Myocyte (in vitro differentiated cells): Measurements from ENCODE around the gene INCA1. TPM values are rescaled to one million over a fixed set of nuclear protein-coding genes. Genes with fewer than 3 reads are reported as not detected.

Source experiments
- microRNA-seq: library from miRNA; unstranded; fragments of <30 nt; microRNA quantifications from one replicate; pipeline ENCODE4, GENCODE V29; 2016
- total RNA-seq: library from RNA; depleted of rRNA; stranded (reverse); fragments of >200 nt; gene quantifications from 2 replicates; pipeline ENCODE4 v1.2.3, GENCODE V29; 2014

INCA1 gene
- total RNA-seq, 1 donor from 2014 or later, result 0.62 TPM

Small RNAs within 50 kb of the gene (microRNA-seq; reads per million reads assigned to microRNA genes)
- not detected for gene MIR6864
- not detected for gene MIR6865

Other genes starting within 250 kb of the INCA1 start
- gene TM4SF5, start 225.6 kb downstream of the INCA1 start, total RNA-seq, result not detected in 2 replicates
- gene VMO1, start 211.2 kb downstream of the INCA1 start, total RNA-seq, result 0.73 TPM in 1 of 2 replicates, not detected in the other
- gene GLTPD2, start 208.6 kb downstream of the INCA1 start, total RNA-seq, result not detected in 2 replicates
- 185 and 231 TPM in 2 replicates for gene PSMB6, start 201.4 kb downstream of the INCA1 start, total RNA-seq
- gene PLD2, start 190.4 kb downstream of the INCA1 start, total RNA-seq, result 6.7 and 9.8 TPM in 2 replicates
- 17.6 and 18.1 TPM in 2 replicates for gene MINK1, start 164.2 kb downstream of the INCA1 start, total RNA-seq
- 0.42 and 0.94 TPM in 2 replicates for gene C17orf107, start 98.0 kb downstream of the INCA1 start, total RNA-seq
- not detected in 2 replicates for gene CHRNE, start 94.4 kb downstream of the INCA1 start, total RNA-seq
- gene GP1BA, start 65.2 kb downstream of the INCA1 start, total RNA-seq, result not detected in 2 replicates
- 87.4 and 100 TPM in 2 replicates for gene SLC25A11, start 57.5 kb downstream of the INCA1 start, total RNA-seq
- gene RNF167, start 57.3 kb downstream of the INCA1 start, total RNA-seq, result 40.1 and 53.3 TPM in 2 replicates
- 1,067 and 1,213 TPM in 2 replicates for gene PFN1, start 49.0 kb downstream of the INCA1 start, total RNA-seq
- 833 and 1,073 TPM in 2 replicates for gene ENO3, start 46.4 kb downstream of the INCA1 start, total RNA-seq
- 114 and 133 TPM in 2 replicates for gene SPAG7, start 29.7 kb downstream of the INCA1 start, total RNA-seq
- 13.7 and 23.8 TPM in 2 replicates for gene CAMTA2, start 9.8 kb downstream of the INCA1 start, total RNA-seq
- gene KIF1C, start 428 bp upstream of the INCA1 start, total RNA-seq, result 146 and 162 TPM in 2 replicates
- not detected in 2 replicates for gene SLC52A1, start 37.9 kb upstream of the INCA1 start, total RNA-seq
- 0.16 and 0.32 TPM in 2 replicates for gene ZFP3, start 80.9 kb upstream of the INCA1 start, total RNA-seq
- 6.3 and 6.5 TPM in 2 replicates for gene ZNF232, start 114.4 kb upstream of the INCA1 start, total RNA-seq
- 0.11 and 0.16 TPM in 2 replicates for gene USP6, start 118.5 kb upstream of the INCA1 start, total RNA-seq
- gene ZNF594, start 194.3 kb upstream of the INCA1 start, total RNA-seq, result 4.9 and 5.9 TPM in 2 replicates
- not detected in 2 replicates for gene SCIMP, start 237.3 kb upstream of the INCA1 start, total RNA-seq